ENCODE data around the gene ATF7. TPM values are rescaled to one million over a fixed set of nuclear protein-coding genes. Genes with fewer than 3 reads are reported as not detected.
"Not testable (repeated sequence)": the region's sequence is repeated elsewhere in the genome, so short reads cannot be mapped to it uniquely, and the experiment has no call there.

ATF7 gene
- polyA plus RNA-seq, 4 donors = 35.6 to 47.6 (median 44.7) TPM

DNA sequence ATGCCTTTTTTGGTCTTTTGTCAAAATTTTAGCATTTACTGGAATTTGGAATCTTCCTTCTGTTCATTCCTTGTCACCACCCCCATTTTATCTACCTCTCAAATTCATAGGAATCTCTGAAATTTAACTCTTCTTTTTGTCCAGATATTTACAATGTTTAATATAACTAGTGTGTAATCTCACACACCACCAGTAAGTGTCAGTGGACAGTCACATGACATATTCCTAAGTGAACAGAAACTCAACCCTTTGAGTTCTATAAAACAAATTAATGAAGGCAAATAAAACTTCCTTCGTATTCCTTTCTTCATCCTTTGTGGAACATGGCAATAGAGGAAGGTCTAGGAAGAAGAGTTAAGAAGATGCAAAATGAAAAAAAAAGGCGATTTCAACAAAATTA, 26.6 kb downstream of the ATF7 start:
- DNase-seq (ENCODE audit: low read depth in 4 of 4, low spot score in 2 of 4) = no peak

DNA sequence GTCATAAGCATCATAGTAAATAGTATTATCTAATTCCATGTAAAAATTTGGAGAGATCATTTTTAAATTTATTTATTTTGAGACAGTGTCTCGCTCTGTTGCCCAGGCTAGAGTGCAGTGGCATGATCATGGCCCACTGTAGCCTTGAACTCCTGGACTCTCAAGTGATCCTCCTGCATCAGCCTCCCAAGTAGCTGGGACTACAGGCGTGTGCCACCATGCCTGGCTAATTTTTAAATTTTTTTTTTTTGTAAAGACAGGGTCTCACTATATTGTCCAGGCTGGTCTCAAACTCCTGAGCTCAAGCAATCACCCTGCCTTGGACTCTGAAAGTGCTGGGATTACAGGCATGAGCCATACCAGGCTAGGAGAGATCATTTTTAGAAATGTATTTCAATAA, 27.2 kb downstream of the ATF7 start:
- not testable (repeated sequence) for DNase-seq (ENCODE audit: low read depth in 4 of 4, low spot score in 2 of 4)

DNA sequence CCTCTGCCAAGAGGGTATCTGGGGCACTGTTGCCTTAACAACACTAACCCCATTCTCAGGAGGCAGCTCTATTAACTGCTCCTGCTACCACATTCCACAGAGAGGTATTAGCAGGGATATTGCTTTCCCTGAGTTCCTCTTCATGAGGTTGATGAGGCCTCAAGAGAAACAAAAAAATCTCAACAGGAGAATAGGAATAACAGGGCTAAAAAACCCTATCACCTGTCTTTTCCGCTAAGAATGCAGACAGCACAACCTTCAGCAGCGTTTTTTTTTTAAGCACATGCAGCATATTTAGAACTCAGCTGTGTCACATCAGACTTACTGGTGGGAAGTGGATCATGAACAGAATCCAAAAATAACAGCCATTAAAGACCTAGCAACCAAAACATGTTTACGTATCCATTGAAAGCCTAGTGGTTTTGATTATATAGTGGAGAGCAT, 29.2 kb downstream of the ATF7 start:
- DNase-seq (ENCODE audit: low read depth in 4 of 4, low spot score in 2 of 4) = peak; percentile 47 to 70 (median 54)

DNA sequence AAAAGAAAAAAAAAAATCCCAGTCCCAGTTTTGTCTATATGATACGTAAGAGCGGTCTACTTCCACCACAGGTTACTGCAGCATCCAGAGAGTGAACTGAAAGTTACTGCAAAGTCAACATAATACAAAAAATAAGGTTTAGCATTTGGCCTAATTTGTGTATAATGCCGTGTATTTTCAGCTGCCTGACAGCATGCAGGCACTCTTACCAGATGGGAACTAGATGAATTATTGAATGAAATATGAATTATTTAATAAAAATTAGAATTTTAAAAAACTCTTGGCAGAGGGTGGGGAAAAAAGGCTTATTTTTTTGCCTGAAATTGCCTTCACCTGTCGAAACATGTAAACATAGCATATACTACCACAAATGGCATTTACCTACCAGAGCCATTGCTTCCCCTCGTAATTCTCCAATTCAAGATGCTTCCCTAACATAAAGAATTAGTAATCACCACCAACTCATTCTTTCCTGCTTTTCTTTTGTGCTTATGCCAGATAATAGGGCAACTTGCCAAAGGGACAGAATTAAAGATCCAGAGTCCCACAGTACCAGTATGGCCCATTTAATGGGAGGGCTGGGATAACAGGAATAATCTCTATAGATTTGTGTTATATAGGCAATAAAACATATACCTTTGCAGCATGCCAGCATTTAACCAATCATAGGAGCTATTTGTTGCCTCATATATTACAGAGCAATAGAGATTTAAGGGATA, 31.1 kb downstream of the ATF7 start:
- no peak for DNase-seq (ENCODE audit: low read depth in 4 of 4, low spot score in 2 of 4)

DNA sequence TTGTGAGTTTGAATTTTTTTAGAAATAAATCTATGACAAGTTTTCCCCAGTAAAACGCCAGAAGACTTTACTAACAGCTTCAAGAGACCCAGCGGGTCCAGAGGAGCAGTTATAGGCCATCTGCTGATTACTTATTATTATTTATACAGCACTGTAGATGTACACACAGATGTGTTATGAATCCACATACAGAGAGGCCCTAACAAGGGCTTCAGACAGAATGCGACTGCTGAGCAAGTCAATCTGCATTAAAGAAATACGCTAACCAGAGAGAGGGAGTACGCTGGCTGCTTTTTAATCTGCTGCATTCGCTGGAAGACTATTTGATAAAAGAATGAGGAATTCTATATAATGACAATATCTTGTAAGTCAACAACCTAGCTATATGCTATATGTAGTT, 32.5 kb downstream of the ATF7 start:
- no peak for DNase-seq (ENCODE audit: low read depth in 4 of 4, low spot score in 2 of 4)

DNA sequence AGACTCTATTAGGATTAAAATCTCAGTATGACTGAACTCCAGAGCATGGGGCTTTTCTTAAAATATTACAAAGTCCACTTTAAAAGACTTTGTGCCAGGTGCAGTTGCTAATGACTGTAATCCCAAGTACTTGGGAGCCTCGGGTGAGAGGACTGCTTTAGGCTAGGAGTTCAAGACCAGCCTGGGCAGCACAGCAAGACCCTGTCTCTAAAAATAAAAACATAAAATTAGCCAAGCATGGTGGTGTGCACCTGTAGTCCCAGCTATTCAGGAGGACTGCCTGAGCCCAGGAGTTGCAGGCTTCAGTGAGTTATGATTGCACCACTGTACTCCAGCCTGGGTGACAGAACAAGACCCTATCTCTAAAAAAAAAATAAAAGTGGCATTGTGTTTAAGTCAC, 33.2 kb downstream of the ATF7 start:
- no peak for DNase-seq (ENCODE audit: low read depth in 4 of 4, low spot score in 2 of 4)

DNA sequence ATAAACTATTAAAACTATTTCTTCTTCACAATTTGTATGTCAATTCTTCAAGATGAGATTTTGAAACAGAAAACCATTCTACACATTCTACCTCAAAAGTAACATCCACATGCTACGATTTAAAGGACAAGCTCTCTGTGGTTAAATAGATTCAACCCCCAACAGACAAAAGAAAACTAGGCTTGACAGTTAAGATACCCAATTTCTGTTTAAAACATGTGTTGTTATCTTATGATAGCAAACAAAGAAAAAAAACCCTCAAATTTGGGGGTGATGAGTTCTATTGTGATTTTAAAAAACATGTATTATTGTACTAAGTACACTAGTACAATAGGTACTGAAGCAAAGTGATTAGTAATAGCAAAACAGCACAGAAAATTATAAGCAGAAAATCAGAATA, 33.8 kb downstream of the ATF7 start:
- DNase-seq (ENCODE audit: low read depth in 4 of 4, low spot score in 2 of 4) = no peak

DNA sequence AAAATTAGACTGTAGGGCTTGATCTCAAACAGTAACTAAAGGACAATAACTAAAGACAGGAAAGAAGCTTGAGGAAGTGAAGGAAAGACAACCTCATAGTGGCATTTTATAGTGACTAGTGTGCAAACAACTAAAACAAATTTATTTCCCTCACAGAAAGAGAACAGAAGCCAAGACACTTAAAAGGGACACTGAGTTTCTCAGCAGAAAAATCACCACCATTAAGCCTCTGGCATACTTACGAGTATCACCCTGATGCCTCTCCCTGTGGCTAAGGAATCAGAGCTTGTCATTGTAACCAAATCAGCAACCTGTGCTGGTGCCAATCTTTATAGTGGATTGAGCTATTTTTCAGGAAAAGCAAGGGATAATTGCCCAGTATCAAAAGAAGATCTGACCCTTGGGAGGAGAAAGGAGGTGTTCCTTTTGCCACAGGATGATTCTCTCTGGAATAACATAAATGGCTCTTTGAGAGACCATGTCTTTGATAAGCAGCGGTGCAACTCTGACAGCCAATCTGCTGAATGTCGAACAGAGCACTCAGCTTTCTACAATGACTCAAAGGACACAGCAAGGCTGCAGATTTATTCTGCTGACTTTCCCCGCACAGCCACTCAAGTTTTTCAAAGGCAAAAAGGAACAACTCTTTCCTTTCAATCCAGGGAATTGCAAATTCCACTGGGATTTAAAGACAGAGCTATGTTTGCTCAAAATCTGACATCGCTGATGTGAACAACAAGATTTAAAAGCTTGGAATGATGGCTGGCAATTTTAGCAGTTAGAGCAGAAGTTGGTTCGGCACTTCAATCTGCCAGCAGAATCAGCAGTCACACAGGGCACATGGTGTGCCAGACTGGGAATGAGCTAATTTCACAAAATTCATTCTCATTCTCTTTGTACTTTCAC, 34.6 kb downstream of the ATF7 start:
- no peak for DNase-seq (ENCODE audit: low read depth in 4 of 4, low spot score in 2 of 4)

DNA sequence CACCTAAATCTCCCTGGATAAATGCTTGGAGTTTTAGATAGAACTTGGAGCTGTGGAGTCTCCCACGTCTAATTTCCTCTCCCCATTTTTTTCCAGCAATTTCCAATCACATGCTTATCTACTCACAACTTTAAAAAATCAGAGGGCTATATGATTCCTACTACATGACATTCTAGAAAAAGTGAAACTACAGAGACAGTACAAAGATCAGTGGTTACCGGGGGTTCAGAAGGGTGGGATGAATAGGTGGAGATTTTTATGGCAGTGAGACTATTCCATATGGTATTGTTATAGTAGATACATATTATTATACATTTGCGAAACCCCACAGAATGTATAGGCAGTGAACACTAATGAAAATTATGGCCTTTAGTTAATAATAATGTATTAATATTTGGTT, 35.5 kb downstream of the ATF7 start:
- no peak for DNase-seq (ENCODE audit: low read depth in 4 of 4, low spot score in 2 of 4)

DNA sequence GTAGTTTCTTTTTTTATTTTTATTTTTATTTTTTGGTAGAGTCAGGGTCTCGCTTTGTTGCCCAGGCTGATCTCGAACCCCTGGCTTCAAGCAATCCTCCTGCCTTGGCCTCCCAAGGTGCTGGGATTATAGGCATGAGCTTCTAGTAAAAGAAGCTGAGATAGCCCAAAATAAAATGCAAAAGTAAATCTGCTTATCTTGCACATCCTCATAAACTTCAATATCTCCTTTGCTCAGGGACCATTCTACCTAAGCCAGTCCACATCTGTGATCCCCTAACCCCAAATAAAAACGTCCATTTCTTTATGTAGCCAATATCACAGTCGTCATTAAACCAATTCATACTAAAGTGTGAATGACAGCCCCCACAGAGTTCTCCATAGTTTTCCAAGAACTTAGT, 36.3 kb downstream of the ATF7 start:
- no peak for DNase-seq (ENCODE audit: low read depth in 4 of 4, low spot score in 2 of 4)

DNA sequence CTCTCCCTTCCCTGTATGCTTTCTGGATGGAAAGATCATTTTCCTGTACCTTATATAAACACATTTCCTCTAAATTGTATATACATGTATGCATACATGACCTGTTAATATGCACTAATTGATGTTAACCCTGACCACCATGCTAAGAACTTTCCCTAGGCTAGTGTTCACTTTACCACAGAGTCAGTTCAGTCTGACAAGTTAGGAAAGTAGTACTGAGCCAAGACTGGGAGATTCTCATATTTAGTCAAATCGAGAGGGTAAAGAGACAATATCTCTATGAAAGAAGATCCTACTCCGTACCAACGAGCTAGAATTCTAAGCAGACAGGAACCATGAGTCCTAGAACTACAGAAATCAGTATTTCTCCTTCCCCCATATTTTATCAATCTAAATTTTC, 36.8 kb downstream of the ATF7 start:
- DNase-seq (ENCODE audit: low read depth in 4 of 4, low spot score in 2 of 4) = no peak

DNA sequence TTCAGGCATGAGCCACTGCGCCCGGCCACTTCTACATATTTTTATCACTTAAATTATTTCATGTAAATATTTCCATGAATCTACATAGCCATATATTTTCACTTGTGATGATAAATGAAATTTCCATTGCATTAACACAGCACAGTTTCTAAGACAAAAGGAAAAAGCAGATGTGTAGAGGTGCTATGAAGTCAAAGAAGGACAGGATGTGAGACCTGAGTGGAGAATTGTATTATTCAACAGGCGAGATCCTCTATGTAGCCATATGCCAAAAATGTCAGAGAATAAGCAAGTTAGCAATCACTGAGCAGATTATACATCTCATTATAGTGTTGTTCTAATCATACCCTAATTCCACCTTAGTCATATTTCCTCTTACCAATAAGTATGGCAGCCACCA, 38.1 kb downstream of the ATF7 start:
- no peak for DNase-seq (ENCODE audit: low read depth in 4 of 4, low spot score in 2 of 4)

DNA sequence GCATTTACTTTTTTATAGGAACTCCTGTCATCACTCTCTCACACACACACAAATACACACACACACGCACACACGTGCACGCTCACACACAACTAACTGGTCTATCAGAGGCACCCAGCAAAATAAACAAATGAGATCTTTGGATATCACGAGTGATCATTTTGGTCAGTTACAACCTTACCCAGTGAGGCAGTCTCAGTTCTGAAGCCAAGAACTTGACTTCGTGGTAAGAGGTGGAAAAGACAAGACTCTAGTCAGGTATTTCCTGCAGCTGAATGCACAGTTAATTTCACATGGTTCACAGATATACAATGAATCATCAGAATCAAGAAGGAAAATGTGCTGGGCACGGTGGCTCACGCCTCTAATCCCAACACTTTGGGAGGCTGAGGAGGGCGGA, 39.4 kb downstream of the ATF7 start:
- DNase-seq (ENCODE audit: low read depth in 4 of 4, low spot score in 2 of 4) = no peak

DNA sequence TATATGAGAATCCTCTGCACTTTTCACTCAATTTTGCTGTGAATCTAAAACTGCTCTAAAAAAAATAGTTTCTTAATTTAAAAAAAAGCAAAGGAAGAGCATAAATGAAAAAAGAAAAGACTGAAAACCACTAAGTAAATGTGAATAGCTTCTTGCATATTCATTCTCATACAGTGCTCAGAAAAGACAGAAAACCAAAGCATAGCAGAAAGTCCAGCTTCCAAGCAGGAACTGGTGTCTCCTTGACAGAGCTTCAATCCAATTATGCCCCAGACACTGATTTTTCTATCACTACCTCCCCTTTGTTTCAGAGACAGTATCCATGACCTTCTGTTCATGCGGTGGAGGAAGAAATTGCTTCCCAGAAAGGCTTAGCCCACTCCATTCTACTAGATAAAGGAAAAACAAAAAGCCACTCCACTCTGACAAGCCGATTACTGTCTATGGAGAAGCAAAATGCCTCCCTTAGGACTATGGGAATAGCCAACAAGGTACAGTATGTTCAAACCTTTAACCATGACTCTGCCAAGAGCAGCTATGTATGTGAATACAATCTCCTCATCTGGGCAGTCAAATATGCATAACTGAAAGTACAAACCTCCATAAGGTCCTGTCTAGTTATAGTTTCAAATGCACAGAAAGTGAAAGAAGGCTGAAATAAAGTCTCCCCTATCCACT, 40.6 kb downstream of the ATF7 start:
- DNase-seq (ENCODE audit: low read depth in 4 of 4, low spot score in 2 of 4) = no peak

DNA sequence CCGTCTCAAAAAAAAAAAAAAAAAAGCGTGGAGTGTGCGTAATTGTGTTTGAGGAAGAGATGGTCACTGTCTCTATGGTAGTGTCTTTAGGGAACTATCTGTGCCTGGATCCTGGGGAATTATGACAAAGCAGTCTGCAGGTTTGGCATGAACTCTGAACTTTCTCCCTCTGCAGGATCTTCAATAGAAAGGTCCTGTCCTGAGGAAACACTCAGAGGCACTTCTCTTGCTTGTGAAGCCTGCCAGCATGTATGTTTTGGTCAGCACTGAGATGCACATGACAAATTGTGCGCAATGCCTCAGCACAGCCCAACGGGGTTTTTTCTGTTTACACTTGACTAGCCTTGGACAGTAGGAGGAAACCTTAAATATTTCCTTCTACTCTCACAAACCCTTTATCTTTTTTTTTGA, 46.6 kb downstream of the ATF7 start:
- DNase-seq (ENCODE audit: low read depth in 4 of 4, low spot score in 2 of 4) = no peak

DNA sequence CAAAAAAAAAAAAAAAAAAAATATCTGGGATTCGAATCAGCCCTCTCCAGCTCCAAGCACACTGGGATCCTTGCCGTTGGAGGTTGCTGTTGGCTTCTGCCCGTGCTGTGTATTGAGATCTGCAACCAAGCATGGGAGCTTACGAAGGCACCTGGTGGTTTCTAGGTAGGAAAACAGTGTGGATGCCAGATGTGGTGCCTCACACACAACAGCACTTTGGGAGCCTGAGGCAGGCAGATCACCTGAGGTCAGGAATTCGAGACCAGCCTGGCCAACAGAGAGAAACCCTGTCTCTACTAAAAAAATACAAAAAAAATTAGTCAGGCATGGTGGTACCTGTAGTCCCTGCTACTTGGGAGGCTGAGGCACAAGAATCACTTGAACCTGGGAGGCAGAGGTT, 47.4 kb downstream of the ATF7 start:
- no peak for DNase-seq (ENCODE audit: low read depth in 4 of 4, low spot score in 2 of 4)

DNA sequence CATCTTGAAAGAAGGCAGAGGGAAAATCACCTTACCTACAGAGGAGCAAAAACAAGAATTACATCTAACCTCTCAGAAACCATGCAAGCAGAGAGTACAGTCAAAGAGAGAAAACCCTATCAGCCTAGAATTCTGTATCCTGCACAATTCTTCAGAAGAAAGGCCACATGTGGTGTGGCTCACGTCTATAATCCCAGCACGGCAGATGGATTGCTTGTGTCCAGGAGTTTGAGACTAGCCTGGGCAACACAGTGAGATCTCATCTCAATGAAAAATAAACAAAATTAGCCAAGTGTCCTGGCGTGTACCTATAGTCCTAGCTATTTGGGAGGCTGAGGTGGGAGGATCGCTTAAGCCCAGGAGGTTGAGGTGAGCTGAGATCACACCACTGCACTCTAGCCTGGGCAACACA, 48.2 kb downstream of the ATF7 start:
- DNase-seq (ENCODE audit: low read depth in 4 of 4, low spot score in 2 of 4) = no peak

DNA sequence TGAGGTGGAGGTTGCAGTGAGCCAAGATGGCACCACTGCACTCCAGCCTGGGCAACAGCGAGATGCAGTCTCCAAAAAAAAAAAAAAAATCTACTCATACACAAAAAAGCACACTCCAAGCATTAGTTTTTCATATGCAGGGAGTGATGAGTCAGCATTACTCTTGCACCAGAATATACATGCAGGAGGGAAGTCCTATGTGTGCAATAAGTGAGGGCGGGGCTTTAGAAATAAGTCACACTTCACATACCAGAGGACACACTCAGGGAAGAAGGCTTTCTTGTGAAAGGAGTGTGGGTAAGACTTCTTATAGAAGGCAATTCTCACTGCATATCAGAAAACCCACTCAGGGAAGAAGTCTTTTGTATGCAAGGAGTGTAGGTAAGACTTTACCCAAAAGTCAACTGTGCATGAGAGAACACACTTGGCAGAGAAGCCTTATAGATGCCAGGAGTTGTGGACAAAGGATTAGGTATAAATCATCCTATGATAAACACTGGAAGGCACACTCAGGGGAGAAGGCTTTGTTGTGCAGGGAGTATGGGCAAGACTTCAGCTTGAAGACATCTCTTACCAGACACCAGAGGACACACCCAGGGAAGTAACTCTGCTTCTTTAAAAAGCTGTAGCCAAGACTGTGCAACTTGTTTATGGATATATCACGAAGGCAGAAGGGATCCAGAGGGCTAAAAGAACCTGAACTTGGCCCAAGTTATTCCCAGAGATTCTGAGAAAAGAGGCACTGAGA, 50.5 kb downstream of the ATF7 start:
- DNase-seq (ENCODE audit: low read depth in 4 of 4, low spot score in 2 of 4) = no peak

DNA sequence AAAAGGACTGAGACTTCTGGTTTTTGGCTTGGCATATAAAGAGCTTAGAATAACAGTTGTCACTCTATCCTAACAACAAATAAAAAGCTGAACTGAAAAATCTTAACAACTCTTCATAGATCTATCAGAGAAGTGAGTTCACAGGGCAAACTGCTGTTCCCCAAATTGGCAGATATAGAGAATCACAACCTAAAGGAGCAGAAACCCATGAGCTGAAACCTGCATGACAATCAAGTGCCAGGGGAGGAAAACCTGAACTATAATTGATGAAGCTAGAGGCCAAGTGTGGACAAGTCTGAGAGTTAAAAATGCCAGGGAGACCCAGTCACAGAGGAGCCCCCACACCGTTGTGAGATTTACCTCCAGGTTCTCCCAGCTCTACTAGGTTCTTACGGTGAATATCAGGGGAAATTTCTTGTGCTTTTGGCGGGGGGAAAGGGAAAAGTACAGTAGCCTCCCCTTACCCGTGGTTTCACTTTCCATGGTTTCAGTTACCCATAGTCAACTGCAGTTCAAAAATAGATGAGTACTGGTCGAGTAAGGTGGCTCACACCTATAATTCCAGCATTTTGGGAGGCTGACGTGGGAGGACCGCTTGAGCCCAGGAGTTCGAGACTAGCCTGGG, 53.9 kb downstream of the ATF7 start:
- DNase-seq (ENCODE audit: low read depth in 4 of 4, low spot score in 2 of 4) = no peak

DNA sequence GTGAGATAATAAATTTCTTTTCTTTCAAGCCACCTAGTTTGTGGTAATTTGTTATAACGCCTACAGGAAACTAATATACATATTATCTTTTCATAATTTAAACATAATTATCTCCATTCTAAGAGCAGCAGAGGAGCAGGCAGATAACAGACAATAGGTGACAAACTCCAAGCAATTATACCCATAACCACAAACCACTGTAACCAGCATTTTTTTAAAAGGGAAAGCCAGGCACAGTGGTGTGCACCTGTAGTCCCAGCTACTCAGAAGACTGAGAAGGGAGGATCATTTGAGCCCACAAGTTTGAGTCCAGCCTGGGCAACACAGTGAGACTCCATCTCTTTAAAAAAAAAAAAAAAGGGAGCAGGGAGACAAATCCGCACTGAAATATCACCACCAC, 54.9 kb downstream of the ATF7 start:
- no peak for DNase-seq (ENCODE audit: low read depth in 4 of 4, low spot score in 2 of 4)
